Brain microvascular endothelial cell (primary cell): ENCODE data around the gene BOC.

Experiments
- DNase-seq: peaks from one replicate; pipeline ENCODE4 v3.0.0-alpha.2; 2020
- H3K27ac ChIP-seq: fragments of 250-450 bp; sonication (Bioruptor Pico); 2 replicates; pipeline ENCODE4 v1.5.1; 2020; ENCODE audit warnings: mild to moderate bottlenecking, moderate library complexity
- H3K27me3 ChIP-seq: fragments of 250-450 bp; sonication (Bioruptor Pico); replicated peaks from 2 replicates; pipeline ENCODE4 v1.5.1; 2020; ENCODE audit warnings: mild to moderate bottlenecking
- H3K36me3 ChIP-seq: fragments of 250-450 bp; sonication (Bioruptor Pico); replicated peaks from 2 replicates; pipeline ENCODE4 v1.5.1; 2020; ENCODE audit warnings: mild to moderate bottlenecking
- H3K4me3 ChIP-seq: 2 replicates; pipeline ENCODE4 v1.5.1; 2011; ENCODE audit warnings: low read depth, mild to moderate bottlenecking, control low read depth, low read length, moderate library complexity
- in situ Hi-C: cut with HindIII; loops from 2 replicates; pipeline ENCODE4 v1.10.0; 2017; ENCODE audit warnings: low sequenced_read_pairs, low pct_ligation_motif_present
- TF ChIP-seq, protein P1 (sequence below): IDR thresholded peaks from 2 replicates; pipeline ENCODE4 v1.5.1; 2011; ENCODE audit warnings: low read depth, mild to moderate bottlenecking, moderate library complexity, low read length, control low read depth, inconsistent platforms; ENCODE audit errors: missing control alignments

The BOC gene

GRCh38 chr3:113312416-113312815, 101.1 kb downstream of the BOC start:
- TF ChIP-seq, protein P1, sequence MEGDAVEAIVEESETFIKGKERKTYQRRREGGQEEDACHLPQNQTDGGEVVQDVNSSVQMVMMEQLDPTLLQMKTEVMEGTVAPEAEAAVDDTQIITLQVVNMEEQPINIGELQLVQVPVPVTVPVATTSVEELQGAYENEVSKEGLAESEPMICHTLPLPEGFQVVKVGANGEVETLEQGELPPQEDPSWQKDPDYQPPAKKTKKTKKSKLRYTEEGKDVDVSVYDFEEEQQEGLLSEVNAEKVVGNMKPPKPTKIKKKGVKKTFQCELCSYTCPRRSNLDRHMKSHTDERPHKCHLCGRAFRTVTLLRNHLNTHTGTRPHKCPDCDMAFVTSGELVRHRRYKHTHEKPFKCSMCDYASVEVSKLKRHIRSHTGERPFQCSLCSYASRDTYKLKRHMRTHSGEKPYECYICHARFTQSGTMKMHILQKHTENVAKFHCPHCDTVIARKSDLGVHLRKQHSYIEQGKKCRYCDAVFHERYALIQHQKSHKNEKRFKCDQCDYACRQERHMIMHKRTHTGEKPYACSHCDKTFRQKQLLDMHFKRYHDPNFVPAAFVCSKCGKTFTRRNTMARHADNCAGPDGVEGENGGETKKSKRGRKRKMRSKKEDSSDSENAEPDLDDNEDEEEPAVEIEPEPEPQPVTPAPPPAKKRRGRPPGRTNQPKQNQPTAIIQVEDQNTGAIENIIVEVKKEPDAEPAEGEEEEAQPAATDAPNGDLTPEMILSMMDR, result no peak
- in situ Hi-C loops, result no loop called here
- Histone ChIP-seq H3K4me3 (no peak overlapping the region), H3K27ac (no peak overlapping the region), H3K27me3 (no peaks in the 10 kb centered on the region), H3K36me3 (no peaks in the 10 kb centered on the region)
- no peak for DNase-seq

- Histone ChIP-seq H3K36me3 (no peaks in the 10 kb centered on the region), H3K27ac (no peak overlapping the region), H3K4me3 (no peak overlapping the region), H3K27me3 (no peaks in the 10 kb centered on the region)
- DNase-seq, result no peak
- TF ChIP-seq, protein P1, result no peak
- in situ Hi-C loops, result no loop called here
Observed at GRCh38 chr3:113314923-113315322, 103.6 kb downstream of the BOC start.

DNA sequence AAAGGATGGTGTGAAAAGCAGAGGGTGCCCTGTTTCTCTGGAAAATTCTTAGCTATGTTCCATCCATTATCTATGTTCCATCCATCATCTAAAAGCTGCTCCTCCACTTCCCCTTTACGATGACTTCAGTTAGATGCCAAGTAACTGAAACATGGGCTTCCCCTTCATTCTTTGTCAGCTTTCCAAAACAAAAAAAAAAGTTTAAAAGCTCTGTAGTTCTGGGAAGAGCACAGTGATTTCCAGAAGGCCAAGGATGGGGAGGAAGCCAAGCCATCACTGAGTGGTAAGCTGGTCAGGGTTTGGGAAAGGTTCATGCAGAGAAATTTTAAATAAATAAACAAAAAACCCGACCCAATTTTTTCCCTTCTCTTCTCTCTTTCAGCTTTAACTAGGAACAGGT, 118.4 kb downstream of the BOC start:
- Histone ChIP-seq H3K36me3 (no peaks in the 10 kb centered on the region), H3K4me3 (no peak overlapping the region), H3K27me3 (no peaks in the 10 kb centered on the region), H3K27ac (no peak overlapping the region)
- TF ChIP-seq, protein P1, result no peak
- in situ Hi-C loops, result no loop called here
- DNase-seq, result no peak

DNA sequence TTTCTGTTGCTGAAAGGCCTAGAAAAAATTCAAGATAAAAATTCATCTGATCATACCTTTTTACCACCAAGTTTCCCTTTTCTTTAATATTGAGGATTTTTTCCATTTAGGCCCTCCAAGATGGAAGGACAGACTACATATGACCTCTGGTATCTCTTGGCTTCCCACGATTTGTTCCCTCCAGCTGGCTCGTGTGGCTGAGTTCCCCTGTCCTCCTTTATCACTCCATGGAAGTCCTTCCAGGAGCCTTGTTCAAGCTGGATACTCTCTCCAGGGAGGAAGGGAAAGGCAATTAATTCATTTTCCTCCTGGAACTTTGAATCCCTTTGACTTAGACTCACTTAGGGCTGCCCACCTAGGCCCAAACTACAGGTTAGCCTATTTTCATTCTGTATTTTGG, 119.4 kb downstream of the BOC start:
- in situ Hi-C loops, result no loop called here
- TF ChIP-seq, protein P1, result no peak

GRCh38 chr3:113331187-113331586, 119.8 kb downstream of the BOC start:
- no peak overlapping the region for H3K27ac ChIP-seq
- in situ Hi-C loops, result no loop called here
- no peak for DNase-seq
- H3K4me3 ChIP-seq, result no peak overlapping the region
- H3K27me3 ChIP-seq, result no peaks in the 10 kb centered on the region
- TF ChIP-seq, protein P1, result no peak
- H3K36me3 ChIP-seq, result no peaks in the 10 kb centered on the region

More for the DNA sequence above, 119.4 kb downstream of the BOC start:
- no peak for DNase-seq
- H3K36me3 ChIP-seq, result no peaks in the 10 kb centered on the region
- H3K4me3 ChIP-seq, result no peak overlapping the region
- no peak overlapping the region for H3K27ac ChIP-seq
- H3K27me3 ChIP-seq, result no peaks in the 10 kb centered on the region
